ENCODE measurements around the gene RMI1. TPM values are rescaled to one million over a fixed set of nuclear protein-coding genes. Genes with fewer than 3 reads are reported as not detected.
A peak's percentile ranks its signal among the peaks of the same experiment; 100 is the strongest.

Gene RMI1
- total RNA-seq, 1 donor: 6.2 TPM

DNA sequence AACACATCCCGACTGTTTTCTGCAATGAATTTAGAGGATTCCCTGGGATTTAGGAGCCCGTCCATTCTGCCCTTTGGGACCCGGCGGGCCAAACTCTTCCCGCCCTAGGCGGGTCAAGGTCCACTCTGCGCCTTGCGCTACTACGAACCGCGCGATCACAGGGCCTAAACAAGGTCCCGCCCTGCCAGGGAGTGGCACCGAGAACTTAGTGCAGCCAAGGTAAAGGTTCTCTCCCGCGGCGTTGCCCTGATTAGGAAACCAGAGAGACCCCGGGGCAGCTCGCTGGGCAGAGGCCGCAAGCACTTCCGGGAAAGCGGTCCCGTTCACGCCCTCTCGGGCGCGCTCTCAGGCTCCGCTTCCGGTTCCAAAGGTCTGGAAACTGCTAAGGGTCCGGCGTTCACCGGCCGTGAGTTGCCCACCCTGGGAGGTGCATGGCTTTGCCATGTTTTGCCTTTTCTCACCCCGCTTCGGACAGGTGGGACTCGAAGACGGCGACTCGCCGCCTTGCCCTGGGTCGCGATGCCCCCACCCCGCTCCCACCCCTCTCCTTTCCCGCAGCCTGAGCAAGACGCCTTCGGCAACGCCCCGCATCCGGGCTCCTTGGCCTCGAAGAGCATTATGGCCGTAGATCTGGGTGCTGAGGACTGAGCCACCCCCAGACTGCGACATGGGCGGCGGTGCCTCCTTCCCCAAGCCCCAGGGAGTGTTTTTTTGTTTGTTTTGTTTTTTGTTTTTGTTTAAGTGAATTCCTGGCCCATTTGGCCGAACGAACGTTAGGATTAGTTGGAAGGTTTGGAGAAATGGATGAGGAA lies 24.0 kb upstream of the RMI1 start:
- H3K27ac ChIP-seq (ENCODE audit: low read depth, low read length): peak overlapping the region; percentile 71
- H3K79me2 ChIP-seq (ENCODE audit: insufficient read depth, low read length): peaks cover 9% of the 10 kb centered on the region
- H3K27me3 ChIP-seq (ENCODE audit: insufficient read depth, low read length): no peaks in the 10 kb centered on the region
- H3K36me3 ChIP-seq (ENCODE audit: insufficient read depth, low read length): peaks cover 12% of the 10 kb centered on the region
- peak; percentile 96 for DNase-seq (ENCODE audit: insufficient read length, low spot score, missing footprints)
- H2AFZ ChIP-seq (ENCODE audit: low read length): peak overlapping the region; percentile 99
- peak overlapping the region; percentile 74 for H3K4me2 ChIP-seq (ENCODE audit: insufficient read depth, low read length)
- peaks cover 8% of the 10 kb centered on the region for H3K4me1 ChIP-seq (ENCODE audit: insufficient read depth, low read length)
- no peaks in the 10 kb centered on the region for H4K20me1 ChIP-seq (ENCODE audit: insufficient read depth, low read length)
- H3K9me3 ChIP-seq (ENCODE audit: low read depth, low read length): no peaks in the 10 kb centered on the region
- H3K4me3 ChIP-seq (ENCODE audit: insufficient read depth, low read length): peak overlapping the region; percentile 83
- TF ChIP-seq, protein P1, sequence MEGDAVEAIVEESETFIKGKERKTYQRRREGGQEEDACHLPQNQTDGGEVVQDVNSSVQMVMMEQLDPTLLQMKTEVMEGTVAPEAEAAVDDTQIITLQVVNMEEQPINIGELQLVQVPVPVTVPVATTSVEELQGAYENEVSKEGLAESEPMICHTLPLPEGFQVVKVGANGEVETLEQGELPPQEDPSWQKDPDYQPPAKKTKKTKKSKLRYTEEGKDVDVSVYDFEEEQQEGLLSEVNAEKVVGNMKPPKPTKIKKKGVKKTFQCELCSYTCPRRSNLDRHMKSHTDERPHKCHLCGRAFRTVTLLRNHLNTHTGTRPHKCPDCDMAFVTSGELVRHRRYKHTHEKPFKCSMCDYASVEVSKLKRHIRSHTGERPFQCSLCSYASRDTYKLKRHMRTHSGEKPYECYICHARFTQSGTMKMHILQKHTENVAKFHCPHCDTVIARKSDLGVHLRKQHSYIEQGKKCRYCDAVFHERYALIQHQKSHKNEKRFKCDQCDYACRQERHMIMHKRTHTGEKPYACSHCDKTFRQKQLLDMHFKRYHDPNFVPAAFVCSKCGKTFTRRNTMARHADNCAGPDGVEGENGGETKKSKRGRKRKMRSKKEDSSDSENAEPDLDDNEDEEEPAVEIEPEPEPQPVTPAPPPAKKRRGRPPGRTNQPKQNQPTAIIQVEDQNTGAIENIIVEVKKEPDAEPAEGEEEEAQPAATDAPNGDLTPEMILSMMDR (IDR thresholded peaks at IDR 0.05; ENCODE audit: extremely low read depth, low read depth, low read length): no peak

DNA sequence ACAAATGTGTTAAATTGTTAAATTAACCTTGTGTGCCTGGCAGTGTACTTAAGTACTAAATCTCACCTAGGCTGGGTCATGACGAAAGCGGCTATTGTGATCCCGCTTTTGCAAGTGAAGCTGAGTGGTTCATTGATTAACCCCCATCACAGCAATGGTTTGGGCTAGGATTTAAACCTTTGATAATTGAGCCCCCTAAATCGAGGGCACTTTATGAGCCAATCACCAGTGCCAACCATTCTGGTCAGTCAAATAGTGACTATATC lies 23.4 kb upstream of the RMI1 start:
- Histone ChIP-seq H4K20me1 (ENCODE audit: insufficient read depth, low read length) (no peaks in the 10 kb centered on the region), H3K27me3 (ENCODE audit: insufficient read depth, low read length) (no peaks in the 10 kb centered on the region), H3K4me1 (ENCODE audit: insufficient read depth, low read length) (peaks cover 9% of the 10 kb centered on the region), H3K9me3 (ENCODE audit: low read depth, low read length) (no peaks in the 10 kb centered on the region), H3K79me2 (ENCODE audit: insufficient read depth, low read length) (peaks cover 9% of the 10 kb centered on the region), H3K4me2 (ENCODE audit: insufficient read depth, low read length) (peak overlapping the region; percentile 74), H3K27ac (ENCODE audit: low read depth, low read length) (no peak overlapping the region), H3K4me3 (ENCODE audit: insufficient read depth, low read length) (peak overlapping the region; percentile 83), H2AFZ (ENCODE audit: low read length) (peak overlapping the region; percentile 99), H3K36me3 (ENCODE audit: insufficient read depth, low read length) (peaks cover 7% of the 10 kb centered on the region)
- no peak for DNase-seq (ENCODE audit: insufficient read length, low spot score, missing footprints)
- TF ChIP-seq, protein P1 (IDR thresholded peaks at IDR 0.05; ENCODE audit: extremely low read depth, low read depth, low read length): no peak

DNA sequence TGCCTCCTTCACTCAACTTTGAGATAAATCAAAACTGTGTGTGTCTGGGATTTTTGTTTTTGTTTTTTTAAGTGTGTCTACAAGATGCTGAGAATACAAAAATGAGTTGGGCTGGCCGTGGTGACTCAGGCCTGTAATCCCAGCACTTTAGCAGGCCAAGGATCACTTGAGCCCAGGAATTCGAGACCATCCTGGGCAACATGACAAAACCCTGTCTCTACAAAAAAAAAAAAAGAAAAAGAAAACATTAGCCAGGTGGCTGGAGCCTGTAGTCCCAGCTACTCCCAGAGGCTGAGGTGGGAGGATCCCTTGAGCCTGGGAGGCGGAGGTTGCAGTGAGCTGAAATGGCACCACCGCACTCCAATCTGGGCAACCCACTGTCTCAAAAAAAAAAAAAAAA lies 21.5 kb upstream of the RMI1 start:
- no peak overlapping the region for H3K27ac ChIP-seq (ENCODE audit: low read depth, low read length)
- TF ChIP-seq, protein P1 (IDR thresholded peaks at IDR 0.05; ENCODE audit: extremely low read depth, low read depth, low read length): no peak
- H3K27me3 ChIP-seq (ENCODE audit: insufficient read depth, low read length): no peaks in the 10 kb centered on the region
- no peaks in the 10 kb centered on the region for H4K20me1 ChIP-seq (ENCODE audit: insufficient read depth, low read length)
- peaks cover 12% of the 10 kb centered on the region for H3K4me1 ChIP-seq (ENCODE audit: insufficient read depth, low read length)
- H2AFZ ChIP-seq (ENCODE audit: low read length): no peak overlapping the region
- H3K36me3 ChIP-seq (ENCODE audit: insufficient read depth, low read length): peaks cover 3% of the 10 kb centered on the region
- H3K4me3 ChIP-seq (ENCODE audit: insufficient read depth, low read length): no peak overlapping the region
- H3K9me3 ChIP-seq (ENCODE audit: low read depth, low read length): no peaks in the 10 kb centered on the region
- H3K79me2 ChIP-seq (ENCODE audit: insufficient read depth, low read length): peaks cover 9% of the 10 kb centered on the region
- peak; percentile 82 for DNase-seq (ENCODE audit: insufficient read length, low spot score, missing footprints)
- H3K4me2 ChIP-seq (ENCODE audit: insufficient read depth, low read length): no peak overlapping the region

- H2AFZ ChIP-seq (ENCODE audit: low read length): no peak overlapping the region
- DNase-seq (ENCODE audit: insufficient read length, low spot score, missing footprints): no peak
- no peaks in the 10 kb centered on the region for H3K9me3 ChIP-seq (ENCODE audit: low read depth, low read length)
- H3K36me3 ChIP-seq (ENCODE audit: insufficient read depth, low read length): peaks cover under 1% of the 10 kb centered on the region
- no peak overlapping the region for H3K27ac ChIP-seq (ENCODE audit: low read depth, low read length)
- H3K4me1 ChIP-seq (ENCODE audit: insufficient read depth, low read length): peaks cover 7% of the 10 kb centered on the region
- TF ChIP-seq, protein P1 (IDR thresholded peaks at IDR 0.05; ENCODE audit: extremely low read depth, low read depth, low read length): no peak
- H3K4me2 ChIP-seq (ENCODE audit: insufficient read depth, low read length): no peak overlapping the region
- H4K20me1 ChIP-seq (ENCODE audit: insufficient read depth, low read length): peaks cover 6% of the 10 kb centered on the region
- no peak overlapping the region for H3K4me3 ChIP-seq (ENCODE audit: insufficient read depth, low read length)
- peaks cover 2% of the 10 kb centered on the region for H3K79me2 ChIP-seq (ENCODE audit: insufficient read depth, low read length)
- H3K27me3 ChIP-seq (ENCODE audit: insufficient read depth, low read length): no peaks in the 10 kb centered on the region
These were observed 19.6 kb upstream of the RMI1 start for GRCh38 chr9:83960991-83961390.
